Ishikawa (cell line): ENCODE measurements around the gene KAT14.

Experiments used
- CEBPB ChIP-seq: IDR thresholded peaks from 2 replicates; pipeline ENCODE4 v1.6.1; 2012
- CREB1 ChIP-seq: IDR thresholded peaks from 2 replicates; pipeline ENCODE4 v1.6.1; 2012; ENCODE audit warnings: low read depth
- EGR1 ChIP-seq: IDR thresholded peaks from 2 replicates; pipeline ENCODE4 v1.6.1; 2012
- EP300 ChIP-seq: IDR thresholded peaks from 2 replicates; pipeline ENCODE4 v1.6.1; 2012; ENCODE audit warnings: borderline replicate concordance
- FOXM1 ChIP-seq: IDR thresholded peaks from 2 replicates; pipeline ENCODE4 v1.6.1; 2012; ENCODE audit warnings: low read depth, borderline replicate concordance
- MAX ChIP-seq: IDR thresholded peaks from 2 replicates; pipeline ENCODE4 v1.6.1; 2012
- RAD21 ChIP-seq: IDR thresholded peaks from 2 replicates; pipeline ENCODE4 v1.6.1; 2012; ENCODE audit warnings: low read depth
- REST ChIP-seq: IDR thresholded peaks from 2 replicates; pipeline ENCODE4 v1.6.1; 2012; ENCODE audit warnings: low read depth, mild to moderate bottlenecking
- TAF1 ChIP-seq: IDR thresholded peaks from 2 replicates; pipeline ENCODE4 v1.6.1; 2012; ENCODE audit warnings: low read depth, mild to moderate bottlenecking
- TCF12 ChIP-seq: IDR thresholded peaks from 2 replicates; pipeline ENCODE4 v1.6.1; 2012; ENCODE audit warnings: low read depth
- TEAD4 ChIP-seq: IDR thresholded peaks from 2 replicates; pipeline ENCODE4 v1.6.1; 2012
- YY1 ChIP-seq: IDR thresholded peaks from 2 replicates; pipeline ENCODE4 v1.6.1; 2012; ENCODE audit warnings: low read depth

- no peak for TF ChIP-seq FOXM1
- TF ChIP-seq EGR1, result no peak
- TF ChIP-seq CREB1, result no peak
- no peak for TF ChIP-seq YY1
- TF ChIP-seq TAF1, result no peak
- TF ChIP-seq REST, result no peak
- no peak for TF ChIP-seq MAX
- TF ChIP-seq TEAD4, result no peak
- TF ChIP-seq CEBPB, result no peak
- TF ChIP-seq TCF12, result no peak
- TF ChIP-seq RAD21, result no peak
- no peak for TF ChIP-seq EP300
Observed at GRCh38 chr20:18090477-18090876, 47.2 kb upstream of the KAT14 start.
